NCI-H526 (cell line): ENCODE results near the gene F2RL2.
"Not testable (repeated sequence)": the region's sequence is repeated elsewhere in the genome, so short reads cannot be mapped to it uniquely, and the experiment has no call there.

Source experiments
- DNase-seq, 2 experiments: peaks; one replicate each; lab custom pipeline; 2025; lab: John Stamatoyannopoulos, UW

Gene F2RL2

GRCh38 chr5:76620166-76620565 lies 3.0 kb downstream of the F2RL2 start:
- DNase-seq: no peak

GRCh38 chr5:76617675-76618074 lies 5.5 kb downstream of the F2RL2 start:
- DNase-seq: no peak

- no peak for DNase-seq
Measured at GRCh38 chr5:76617229-76617628, 6.0 kb downstream of the F2RL2 start.

GRCh38 chr5:76616206-76616605 lies 7.0 kb downstream of the F2RL2 start:
- no peak for DNase-seq

- DNase-seq: no peak
Measured at GRCh38 chr5:76615759-76616158, 7.4 kb downstream of the F2RL2 start.

- no peak for DNase-seq
Measured at GRCh38 chr5:76612942-76613341, 10.3 kb downstream of the F2RL2 start.

GRCh38 chr5:76610196-76610595 lies 13.0 kb downstream of the F2RL2 start:
- DNase-seq: no peak

- DNase-seq: no peak
Measured at GRCh38 chr5:76608833-76609232, 14.4 kb downstream of the F2RL2 start.

- DNase-seq: no peak
Measured at GRCh38 chr5:76607353-76607871, 15.8 kb downstream of the F2RL2 start.

- no peak for DNase-seq
Measured at GRCh38 chr5:76606701-76607100, 16.5 kb downstream of the F2RL2 start.

GRCh38 chr5:76604838-76605237 lies 18.4 kb downstream of the F2RL2 start:
- DNase-seq: no peak

GRCh38 chr5:76603991-76604390 lies 19.2 kb downstream of the F2RL2 start:
- DNase-seq: not testable (repeated sequence)

GRCh38 chr5:76602094-76602726 lies 21.0 kb downstream of the F2RL2 start:
- no peak for DNase-seq

- peak in 1 of 2 experiments; percentile 61 for DNase-seq
Measured at GRCh38 chr5:76601470-76601869, 21.7 kb downstream of the F2RL2 start.

- DNase-seq: no peak
Measured at GRCh38 chr5:76600716-76601115, 22.5 kb downstream of the F2RL2 start.

- no peak for DNase-seq
Measured at GRCh38 chr5:76598531-76598930, 24.7 kb downstream of the F2RL2 start.

- no peak for DNase-seq
Measured at GRCh38 chr5:76595755-76596481, 27.3 kb downstream of the F2RL2 start.

- no peak for DNase-seq
Measured at GRCh38 chr5:76594107-76594506, 29.1 kb downstream of the F2RL2 start.

GRCh38 chr5:76592692-76593091 lies 30.5 kb downstream of the F2RL2 start:
- DNase-seq: no peak

- DNase-seq: no peak
Measured at GRCh38 chr5:76591366-76591765, 31.8 kb downstream of the F2RL2 start.

GRCh38 chr5:76590027-76590426 lies 33.2 kb downstream of the F2RL2 start:
- DNase-seq: no peak

- no peak for DNase-seq
Measured at GRCh38 chr5:76586531-76586930, 36.7 kb downstream of the F2RL2 start.

GRCh38 chr5:76585783-76586217 lies 37.4 kb downstream of the F2RL2 start:
- DNase-seq: no peak
